HG03060 (cell line): Measurements from ENCODE around the gene RNF223.
"Not testable (repeated sequence)": the region's sequence is repeated elsewhere in the genome, so short reads cannot be mapped to it uniquely, and the experiment has no call there.

ENCODE experiments used
- ATAC-seq: cut with Tn5 transposase; IDR thresholded peaks from one replicate; pipeline ENCODE4 v1.9.1; 2021; ENCODE audit warnings: low read depth, moderate number of reproducible peaks; ENCODE audit not compliant: unreplicated experiment

The RNF223 gene

DNA sequence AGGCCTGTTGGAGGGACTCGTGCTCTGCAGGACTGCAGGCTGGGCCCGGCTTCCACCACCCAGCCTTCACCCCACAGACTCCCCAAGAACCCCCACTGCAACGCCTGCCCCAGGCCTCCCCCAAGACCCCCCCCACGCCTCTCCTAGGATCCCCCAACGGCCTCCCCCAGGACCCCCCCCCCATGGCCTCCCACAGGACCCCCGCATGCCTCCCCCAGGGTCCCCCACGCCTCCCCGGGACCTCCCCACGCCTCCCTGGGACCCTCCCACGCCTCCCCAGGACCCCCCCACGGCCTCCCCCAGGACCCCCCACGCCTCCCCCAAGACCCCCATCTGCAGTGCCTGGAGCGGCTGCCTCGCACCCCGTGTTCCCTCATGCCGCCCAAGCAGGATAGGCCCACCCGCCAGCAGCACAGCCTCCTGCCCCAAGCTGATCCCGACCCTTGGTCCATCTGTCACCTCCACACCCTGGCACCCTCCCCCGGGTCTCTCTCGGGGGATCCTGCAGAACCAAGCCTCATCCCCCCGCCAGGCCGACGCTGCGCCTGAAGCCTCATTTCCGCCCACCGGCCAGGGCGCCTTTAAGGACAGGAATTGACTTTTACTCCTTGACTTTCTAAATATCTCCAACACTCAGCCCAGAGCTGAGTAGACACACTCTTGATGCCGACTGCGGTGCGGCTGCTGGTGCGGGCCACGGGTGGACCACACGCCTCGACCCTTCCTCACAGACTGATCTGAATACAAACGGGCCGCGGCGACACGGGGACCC lies 14.1 kb upstream of the RNF223 start:
- ATAC-seq = no peak

DNA sequence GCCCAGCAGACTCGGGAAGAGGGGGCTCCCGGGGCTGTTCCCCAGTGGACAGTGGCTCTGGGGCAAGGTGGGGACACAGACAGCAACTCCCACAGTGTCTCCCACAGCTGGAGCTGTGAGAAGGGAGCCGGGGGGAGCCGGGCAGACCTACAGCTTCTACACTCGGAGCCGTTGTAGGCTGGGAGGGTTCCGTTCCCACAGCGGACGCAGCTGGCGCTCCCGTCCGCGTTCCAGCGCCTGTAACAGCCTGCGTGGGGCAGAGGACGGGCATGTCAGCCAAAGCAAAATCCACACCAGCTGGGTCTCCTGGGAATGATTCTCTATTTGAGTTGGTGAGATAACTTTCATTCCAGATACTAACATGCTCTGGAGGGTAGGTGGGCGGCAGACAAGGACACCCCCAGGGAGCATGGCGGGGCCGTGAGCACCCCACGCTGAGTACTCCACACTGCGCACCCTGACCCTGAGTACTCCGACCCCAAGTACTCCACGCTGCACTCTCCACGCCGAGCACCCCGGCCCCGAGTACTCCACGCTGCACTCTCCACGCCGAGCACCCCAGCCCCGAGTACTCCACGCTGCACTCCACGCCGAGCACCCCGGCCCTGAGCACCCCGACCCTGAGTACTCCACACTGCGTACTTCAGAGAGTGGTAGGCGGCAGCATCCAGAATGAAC lies 13.4 kb upstream of the RNF223 start:
- no peak for ATAC-seq

DNA sequence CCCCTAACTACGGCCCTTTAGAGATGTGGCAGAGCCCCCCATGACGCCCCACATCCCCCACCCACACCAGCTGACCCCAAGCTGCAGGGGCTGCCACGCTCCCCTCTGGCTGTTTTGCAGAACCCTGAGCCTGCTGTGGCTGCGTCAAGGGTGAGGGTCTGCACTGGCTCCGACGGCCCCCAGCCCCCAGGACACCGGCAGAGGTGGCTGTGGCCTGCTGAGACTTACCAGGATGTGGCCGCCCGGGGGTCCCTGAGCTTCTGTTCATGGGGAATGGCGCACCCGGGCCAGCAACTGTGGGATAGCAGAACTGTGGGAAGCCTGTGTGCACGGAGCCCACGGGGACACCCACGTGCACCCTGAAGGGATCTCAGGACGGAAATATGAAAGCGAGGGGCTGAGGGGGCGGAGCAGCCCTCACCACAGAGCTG lies 12.8 kb upstream of the RNF223 start:
- ATAC-seq = no peak

DNA sequence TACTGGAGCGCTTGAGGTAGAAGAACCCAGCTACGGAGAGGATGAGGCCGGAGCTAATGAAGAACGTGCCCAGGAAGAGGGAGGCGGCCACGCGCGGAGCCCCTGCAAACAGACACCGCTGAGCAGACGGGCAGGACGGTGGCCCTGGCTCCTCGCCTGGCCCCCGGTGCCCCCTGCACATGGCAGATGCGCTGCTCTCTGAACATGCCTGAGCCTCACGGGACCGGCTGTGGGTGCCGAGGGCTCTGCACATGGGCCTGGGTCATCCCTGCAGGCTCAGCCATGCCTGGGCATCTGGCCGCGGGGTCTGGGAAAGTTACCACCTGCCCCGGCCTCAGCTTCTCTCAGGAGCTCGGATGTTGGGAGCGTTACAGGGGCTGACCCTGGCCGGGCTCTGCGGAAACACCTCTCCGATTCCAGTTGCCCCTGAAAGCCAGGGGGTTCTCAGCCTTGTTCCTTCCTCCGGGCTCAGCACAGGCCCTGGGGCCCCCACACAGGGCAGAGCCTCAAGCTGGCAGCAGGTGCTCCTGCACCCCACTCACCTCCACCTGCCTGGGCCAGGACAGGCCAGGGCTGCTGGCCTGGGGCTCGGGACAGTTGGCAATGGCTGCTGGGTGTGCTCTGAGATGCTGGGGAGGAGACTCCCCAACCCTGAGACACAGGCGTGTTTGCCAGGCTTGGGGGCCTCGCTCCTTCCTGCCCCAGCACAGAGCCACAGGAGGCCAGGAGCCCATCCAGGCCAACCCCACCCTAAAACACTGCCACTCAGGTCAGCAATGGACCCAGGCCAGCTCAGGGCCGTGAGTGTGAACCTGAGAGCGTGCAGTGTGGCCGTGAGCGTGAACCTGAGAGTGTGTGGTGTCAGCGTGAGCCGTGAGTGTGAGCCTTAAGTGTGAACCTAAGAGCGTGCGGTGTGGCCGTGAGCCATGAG lies 12.1 kb upstream of the RNF223 start:
- ATAC-seq = no peak

DNA sequence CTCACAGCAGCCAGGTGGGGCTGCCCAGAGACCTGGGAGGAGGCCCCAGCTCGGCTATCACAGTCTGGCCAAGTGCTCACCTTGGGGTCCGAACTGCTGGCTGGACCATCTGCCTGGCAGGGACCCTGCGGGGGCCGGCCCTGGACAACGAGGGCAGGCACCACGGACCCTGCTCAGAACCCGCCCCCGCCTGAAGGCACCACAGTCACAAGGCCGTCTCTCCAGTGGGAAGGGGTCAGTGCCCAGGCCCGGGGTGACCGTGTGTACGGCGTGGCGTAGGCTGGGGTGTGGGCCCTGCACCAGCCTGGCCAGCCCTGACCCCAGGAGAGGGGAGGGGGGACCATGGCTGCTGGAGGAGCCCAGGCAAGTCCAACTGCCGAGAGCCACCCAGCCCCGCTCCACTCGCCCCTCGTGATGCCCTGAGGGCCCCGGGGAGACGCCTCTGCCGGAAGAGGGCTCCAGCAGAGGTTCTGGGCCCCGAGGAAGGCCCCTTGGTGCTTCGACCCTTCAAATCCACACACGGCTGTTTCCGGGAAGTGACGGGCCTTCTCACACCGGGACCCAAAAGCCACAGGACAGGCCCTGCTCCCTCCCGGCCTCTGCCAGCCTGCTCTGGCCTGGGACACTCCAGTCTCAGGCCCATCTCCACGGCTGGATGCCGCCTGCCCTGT lies 11.2 kb upstream of the RNF223 start:
- no peak for ATAC-seq

DNA sequence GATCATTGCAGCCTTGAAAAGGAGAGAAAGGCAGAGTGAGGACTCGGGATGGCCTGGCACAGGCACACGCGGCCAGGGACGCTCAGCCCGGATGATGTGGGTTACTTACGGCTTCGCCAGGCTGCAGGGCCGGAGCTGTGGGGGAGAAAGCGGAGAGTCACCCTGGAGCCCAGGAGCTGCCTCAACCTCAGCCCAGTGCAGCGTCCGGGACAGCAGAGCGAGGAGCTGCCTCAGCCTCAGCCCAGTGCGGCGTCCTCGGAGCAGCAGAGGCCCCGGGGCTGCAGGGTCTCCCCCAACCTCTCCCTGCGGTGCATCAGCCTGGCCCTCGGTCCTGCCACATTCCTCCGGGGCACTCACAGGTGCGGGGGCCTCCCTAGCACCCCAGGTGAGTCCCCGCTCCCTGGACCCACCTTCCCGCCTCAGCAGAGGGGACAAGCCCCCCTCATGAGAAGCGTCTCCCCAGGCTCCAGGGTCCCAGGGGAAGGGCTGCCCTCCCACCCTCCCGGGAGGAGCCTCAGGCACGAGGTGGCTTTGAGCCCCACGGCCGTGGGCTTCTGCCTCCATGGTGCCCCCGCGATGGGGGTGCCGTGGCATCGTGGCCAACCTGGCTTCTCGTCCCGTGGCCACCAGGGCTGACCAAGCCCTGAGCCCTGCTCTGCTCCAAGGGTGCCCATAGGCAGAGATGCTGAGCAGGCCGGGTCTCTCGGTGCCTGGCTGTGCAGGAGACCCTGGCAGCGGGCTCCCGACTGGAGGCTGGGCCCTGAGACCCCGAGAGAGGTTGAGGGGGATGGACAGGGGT lies 10.5 kb upstream of the RNF223 start:
- ATAC-seq = no peak

DNA sequence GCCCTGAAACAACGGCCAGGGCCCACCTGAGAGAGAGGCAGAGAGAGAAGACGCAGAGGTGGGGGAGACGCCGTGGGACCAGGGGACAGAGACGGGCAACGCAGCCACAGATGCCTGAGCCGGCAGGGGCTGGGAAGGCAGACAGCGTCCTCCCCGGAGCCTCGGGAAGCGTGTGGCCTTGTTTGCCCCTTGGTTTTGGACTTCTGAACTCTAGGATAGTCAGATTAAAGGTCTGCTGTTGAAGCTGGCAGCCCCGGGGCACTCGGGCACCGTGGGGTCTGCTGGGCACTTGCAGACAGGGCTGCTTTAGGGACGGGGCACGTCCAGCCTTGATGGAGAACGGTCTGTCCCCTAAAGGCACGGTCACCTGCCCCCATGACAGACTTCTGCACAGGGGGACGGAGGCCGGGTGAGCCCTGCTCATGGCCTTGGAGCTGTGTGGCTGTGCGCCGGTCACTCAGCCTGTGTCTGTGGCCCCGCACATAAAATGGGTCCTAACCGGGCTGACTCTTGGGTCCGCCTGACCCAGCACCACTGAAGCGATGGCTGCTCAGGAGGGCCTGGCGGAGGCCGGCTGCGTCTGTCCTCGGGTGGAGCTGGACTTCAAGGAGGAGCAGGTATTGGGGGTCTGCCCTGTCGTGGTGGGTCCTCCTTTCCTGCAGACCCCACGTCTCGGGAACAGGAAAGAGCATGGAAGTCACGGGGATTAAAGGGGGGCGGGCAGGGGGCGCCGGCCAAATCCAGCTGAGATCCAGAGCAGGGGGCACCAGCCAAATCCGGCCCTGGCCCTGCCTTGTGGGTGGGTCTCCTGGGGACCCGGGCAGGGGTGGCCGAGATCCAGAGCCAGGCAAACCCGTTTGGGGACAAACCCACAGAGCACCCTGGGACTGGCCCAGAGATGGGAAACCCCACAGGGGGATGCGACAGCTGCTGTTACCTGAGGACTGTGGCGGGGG lies 9.6 kb upstream of the RNF223 start:
- ATAC-seq = no peak

DNA sequence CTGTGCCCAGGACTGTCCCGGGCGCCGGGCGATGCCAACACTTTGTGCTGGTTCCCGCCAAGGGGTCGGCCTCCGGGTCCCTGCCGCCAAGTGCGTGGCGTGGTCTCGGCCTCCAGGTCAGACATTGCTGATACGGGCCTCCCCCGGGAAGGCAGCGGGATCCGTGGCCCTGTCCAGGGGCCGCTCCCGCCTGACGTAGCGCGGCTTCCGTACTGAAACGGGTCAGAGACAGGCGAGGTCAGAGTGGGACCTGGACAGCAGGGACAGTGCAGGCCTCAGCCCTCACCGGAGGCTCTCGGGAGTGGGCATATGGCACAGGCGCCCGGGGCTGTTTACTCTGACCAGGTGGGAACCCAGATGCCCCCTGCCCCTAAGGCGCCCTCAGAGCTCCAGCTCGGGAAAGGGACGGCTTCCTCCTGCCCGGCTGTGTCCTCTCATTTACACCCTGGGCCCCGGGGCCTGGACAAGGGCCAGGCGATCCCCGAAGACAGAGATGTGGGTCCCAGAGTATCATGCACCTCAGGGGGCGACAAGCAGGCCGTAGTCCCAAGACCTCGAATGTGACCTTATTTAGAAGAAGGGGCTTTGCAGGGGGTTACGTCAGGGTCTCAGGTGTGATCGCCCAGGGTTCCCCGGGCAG lies 8.8 kb upstream of the RNF223 start:
- no peak for ATAC-seq

DNA sequence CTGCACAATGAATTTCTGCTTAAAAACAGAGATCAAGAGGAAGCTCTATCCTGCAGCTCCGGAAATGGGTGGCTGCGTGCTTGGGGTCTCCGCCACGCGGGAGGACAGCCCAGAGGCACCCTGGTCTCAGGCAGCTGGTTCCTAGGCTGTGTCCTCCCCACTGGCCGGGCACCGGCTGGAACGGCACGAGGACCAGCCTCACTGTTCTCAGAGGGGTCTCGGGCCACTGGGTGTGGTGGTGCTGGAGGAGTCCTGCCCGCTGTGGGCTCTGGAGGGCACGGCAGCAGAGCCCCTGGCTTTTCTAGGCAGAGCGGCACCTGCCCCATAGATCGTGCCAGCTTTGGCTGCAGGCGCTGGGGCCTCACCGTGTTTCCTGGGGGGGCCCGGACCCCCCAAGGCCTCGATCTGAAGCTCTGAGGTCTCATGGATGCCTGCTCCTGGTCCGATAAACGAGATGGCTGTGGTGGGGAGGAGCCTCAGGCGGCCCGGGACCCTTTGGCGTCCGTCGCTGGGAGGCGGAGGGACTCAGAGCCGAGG lies 8.2 kb upstream of the RNF223 start:
- no peak for ATAC-seq

DNA sequence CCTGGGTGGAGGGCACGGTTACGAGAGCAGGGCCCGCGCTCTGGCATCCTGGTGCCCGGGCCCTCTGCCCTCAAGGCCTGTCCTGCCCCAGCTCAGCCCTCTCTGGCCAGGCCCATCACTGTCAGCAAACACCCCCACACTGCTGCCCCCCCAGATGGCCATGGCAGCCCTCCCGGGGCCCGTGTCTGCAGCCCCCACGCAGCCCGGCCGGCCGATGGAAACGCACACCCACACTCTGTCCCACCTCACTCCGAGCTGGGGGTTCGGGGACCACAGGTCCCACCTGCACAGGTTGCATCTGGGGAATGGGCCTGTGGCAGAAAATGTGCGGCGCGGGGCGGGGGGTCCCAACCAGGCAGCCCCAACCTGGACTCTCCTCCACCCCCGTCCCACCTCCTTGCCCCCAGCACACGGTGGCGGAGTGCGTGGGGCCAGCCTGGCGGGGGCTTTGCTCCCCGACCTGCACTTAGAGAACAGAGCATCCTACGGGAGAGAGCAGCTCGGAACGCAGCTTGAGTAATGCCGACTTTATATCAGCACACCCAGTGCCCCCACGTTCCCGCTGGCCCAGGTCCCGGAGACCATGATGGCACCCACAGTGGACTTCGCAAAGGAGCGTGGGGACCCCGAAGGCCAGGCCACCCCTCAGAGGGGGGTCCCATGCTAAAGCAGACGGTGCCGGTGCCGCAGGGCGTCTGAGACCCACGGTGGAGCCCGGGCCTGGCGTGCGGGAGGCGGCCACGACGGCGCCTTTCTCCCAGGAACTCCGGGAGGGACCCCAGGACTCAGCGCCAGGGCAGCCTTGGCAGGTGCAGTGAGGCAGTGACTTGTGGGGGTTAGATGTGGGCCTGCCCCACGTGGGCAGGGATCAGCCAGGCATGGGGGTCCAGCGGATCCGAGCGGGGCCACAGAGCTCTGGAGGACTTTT lies 7.5 kb upstream of the RNF223 start:
- no peak for ATAC-seq

DNA sequence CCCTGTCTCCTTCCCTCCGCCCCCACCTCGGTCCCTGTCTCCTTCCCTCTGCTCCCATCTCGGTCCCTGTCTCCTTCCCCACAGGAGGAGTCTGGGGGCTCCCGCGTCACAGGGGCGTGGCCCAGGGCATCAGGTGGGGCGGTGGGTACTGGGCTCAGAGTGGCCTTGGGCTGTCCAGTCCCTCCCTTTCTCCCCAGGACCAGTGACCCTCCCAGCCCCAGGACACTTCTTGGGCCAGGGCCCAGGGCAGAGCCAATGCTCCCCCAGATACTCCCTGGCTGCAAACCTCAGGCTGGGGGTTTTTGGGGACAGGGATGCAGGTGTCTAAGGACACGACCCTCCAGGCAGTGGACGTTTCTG lies 6.8 kb upstream of the RNF223 start:
- ATAC-seq = no peak

DNA sequence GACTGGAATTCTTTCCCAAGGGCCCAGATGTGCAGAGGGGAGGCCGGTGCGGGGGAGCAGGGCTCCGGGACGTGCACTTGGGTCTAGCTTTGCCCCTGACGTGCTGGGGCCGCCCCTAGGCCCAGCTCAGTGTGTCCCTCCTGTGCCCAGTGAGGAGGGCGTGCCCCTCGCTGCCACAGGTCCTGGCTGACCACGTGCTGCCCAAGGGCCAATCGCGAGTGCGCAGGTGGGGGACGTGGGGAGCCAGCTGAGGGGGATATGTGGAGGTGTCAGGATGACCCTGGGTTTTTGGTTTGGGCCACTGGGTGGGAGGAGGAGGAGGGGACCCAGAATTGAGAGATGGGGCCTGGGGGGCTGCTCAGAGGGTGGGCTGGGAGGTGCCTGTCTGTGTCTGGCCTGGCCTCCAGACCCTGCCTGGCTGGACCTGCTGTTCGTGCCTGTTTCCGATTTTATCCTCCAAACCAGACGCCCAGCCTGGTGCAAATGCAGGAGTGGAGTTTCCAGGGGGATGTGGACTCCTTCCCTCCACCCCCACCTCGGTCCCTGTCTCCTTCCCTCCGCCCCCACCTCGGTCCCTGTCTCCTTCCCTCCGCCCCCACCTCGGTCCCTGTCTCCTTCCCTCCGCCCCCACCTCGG lies 6.1 kb upstream of the RNF223 start:
- ATAC-seq = no peak

DNA sequence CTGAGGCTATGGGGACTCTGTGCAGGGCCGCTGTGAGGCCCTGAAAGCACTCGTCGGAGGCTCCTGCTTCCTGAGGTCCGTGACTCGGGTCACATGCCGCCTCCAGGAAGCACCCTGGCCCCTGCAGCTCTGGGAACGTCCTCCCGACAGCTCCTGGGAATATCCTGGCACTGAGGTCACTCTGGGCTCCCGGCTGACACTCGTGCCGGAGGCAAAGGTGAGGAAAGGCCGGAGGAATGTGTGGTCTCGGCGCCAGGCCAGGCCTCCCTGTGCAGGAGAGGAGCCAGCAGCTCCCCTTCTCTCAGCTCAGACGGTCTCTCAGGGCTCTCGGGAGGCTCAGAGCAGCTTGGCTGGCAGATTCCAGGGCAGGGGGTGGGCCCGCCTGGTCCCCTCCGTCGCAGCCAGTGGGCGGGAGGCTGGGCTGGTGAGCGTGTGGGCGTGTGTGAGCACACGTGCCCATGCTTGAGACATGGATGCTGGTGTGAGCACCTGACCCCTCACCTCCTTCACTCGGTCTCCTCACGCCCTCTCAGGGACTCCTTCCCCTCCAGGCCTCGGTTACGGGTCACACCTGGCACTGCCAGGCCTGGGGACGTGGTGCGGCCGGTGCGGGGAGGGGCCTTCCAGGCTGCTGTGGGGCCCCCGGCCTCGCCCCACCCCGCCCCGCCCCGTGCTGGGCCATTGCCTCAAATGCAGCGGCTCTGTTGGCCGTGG lies 5.5 kb upstream of the RNF223 start:
- no peak for ATAC-seq

DNA sequence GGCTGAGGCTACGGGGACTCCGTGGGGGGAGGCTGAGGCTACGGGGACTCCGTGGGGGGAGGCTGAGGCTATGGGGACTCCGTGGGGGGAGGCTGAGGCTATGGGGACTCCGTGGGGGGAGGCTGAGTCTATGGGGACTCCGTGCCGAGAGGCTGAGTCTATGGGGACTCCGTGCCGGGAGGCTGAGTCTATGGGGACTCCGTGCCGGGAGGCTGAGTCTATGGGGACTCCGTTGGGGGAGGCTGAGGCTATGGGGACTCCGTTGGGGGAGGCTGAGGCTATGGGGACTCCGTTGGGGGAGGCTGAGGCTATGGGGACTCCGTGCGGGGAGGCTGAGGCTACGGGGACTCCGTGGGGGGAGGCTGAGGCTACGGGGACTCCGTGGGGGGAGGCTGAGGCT lies 3.3 kb upstream of the RNF223 start:
- not testable (repeated sequence) for ATAC-seq

DNA sequence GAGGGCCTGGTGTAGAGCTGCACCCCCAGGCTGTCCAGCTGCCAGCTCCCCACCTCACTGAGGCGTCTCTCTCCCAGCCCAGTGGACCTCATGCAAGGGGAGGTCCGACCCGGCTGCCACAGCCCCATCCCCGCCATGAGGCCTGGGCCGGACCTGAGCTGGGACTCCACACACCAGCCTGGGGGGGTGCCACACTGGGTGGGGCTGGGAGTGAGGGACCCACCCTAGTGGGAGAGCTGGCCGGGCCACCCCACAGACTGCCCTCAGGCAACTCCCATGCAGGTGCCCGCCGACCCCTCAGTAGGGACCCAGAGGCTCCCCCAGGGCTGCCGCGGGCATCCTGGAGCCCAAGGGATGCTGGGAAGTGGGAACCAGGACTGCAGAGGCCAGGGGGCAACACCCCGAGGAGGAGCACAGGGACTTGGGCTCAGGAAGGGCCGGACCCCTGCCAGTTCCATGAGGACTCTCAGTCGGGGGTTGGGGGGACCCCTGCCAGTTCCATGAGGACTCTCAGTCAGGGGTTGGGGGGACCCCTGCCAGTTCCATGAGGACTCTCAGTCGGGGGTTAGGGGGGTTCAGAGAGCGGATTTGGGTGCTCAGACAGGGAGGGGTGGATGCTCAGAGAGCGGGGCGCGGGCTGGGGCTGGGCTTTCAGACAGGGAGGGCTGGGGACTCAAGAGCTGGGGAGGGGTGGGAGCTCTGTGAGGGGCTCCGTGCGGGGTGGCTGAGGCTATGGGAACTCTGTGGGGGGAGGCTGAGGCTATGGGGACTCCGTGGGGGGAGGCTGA lies 1.2 kb upstream of the RNF223 start:
- ATAC-seq = no peak
